SK-N-SH treated with all-trans-retinoic acid at 6 μM for 48 hours (cell line): ENCODE measurements around the gene TUBB6.

Source experiments
- ATAC-seq: fragments of 200-7000 bp; cut with Tn5 transposase; 3 replicates; pipeline ENCODE4 v1.9.1; 2020; ENCODE audit warnings: mild to moderate bottlenecking, moderate library complexity
- ARNTL ChIP-seq: fragments of 450-650 bp; formaldehyde crosslinking; IDR thresholded peaks from 2 replicates; pipeline ENCODE4 v1.5.0; 2020; ENCODE audit warnings: low read depth, mild to moderate bottlenecking, moderate library complexity, borderline replicate concordance
- BACH2 ChIP-seq: fragments of 250-450 bp; sonication (Bioruptor Pico); IDR thresholded peaks from 2 replicates; pipeline ENCODE4 v1.9.0; 2021; ENCODE audit warnings: mild to moderate bottlenecking, borderline replicate concordance
- CREB5 ChIP-seq: fragments of 250-450 bp; sonication (Bioruptor Pico); IDR thresholded peaks from 2 replicates; pipeline ENCODE4 v1.5.1; 2020; ENCODE audit warnings: low read depth, mild to moderate bottlenecking, moderate library complexity
- CSDC2 ChIP-seq: fragments of 250-450 bp; sonication (Bioruptor Pico); IDR thresholded peaks from 2 replicates; pipeline ENCODE4 v1.5.0; 2020; ENCODE audit warnings: mild to moderate bottlenecking, moderate library complexity
- CSRNP3 ChIP-seq: fragments of 250-450 bp; sonication (Bioruptor Pico); IDR thresholded peaks from 2 replicates; pipeline ENCODE4 v1.5.1; 2021; ENCODE audit warnings: mild to moderate bottlenecking, moderate library complexity
- ESRRG ChIP-seq: fragments of 250-450 bp; sonication (Bioruptor Pico); IDR thresholded peaks from 2 replicates; pipeline ENCODE4 v1.6.1; 2021; ENCODE audit warnings: mild to moderate bottlenecking
- GLIS3 ChIP-seq: fragments of 250-450 bp; sonication (Bioruptor Pico); IDR thresholded peaks from 2 replicates; pipeline ENCODE4 v1.5.0; 2020; ENCODE audit warnings: mild to moderate bottlenecking, moderate library complexity
- ISL1 ChIP-seq: fragments of 250-450 bp; sonication (Bioruptor Pico); IDR thresholded peaks from 2 replicates; pipeline ENCODE4 v2.1.2; 2022; ENCODE audit warnings: mild to moderate bottlenecking, moderate library complexity
- OSR1 ChIP-seq: fragments of 250-450 bp; sonication (Bioruptor Pico); IDR thresholded peaks from 2 replicates; pipeline ENCODE4 v1.8.0; 2022; ENCODE audit warnings: moderate library complexity, mild to moderate bottlenecking, inconsistent platforms
- PATZ1 ChIP-seq: fragments of 250-450 bp; sonication (Bioruptor Pico); IDR thresholded peaks from 2 replicates; pipeline ENCODE4 v1.8.0; 2020; ENCODE audit warnings: mild to moderate bottlenecking, moderate library complexity, borderline replicate concordance
- POU6F1 ChIP-seq: fragments of 250-450 bp; sonication (Bioruptor Pico); IDR thresholded peaks from 2 replicates; pipeline ENCODE4 v1.8.0; 2021; ENCODE audit warnings: low read depth, mild to moderate bottlenecking, moderate library complexity, borderline replicate concordance
- PPARA ChIP-seq: fragments of 250-450 bp; sonication (Bioruptor Pico); IDR thresholded peaks from 2 replicates; pipeline ENCODE4 v1.5.0; 2020; ENCODE audit warnings: mild to moderate bottlenecking, borderline replicate concordance
- RARB ChIP-seq: fragments of 250-450 bp; sonication (Bioruptor Pico); IDR thresholded peaks from 2 replicates; pipeline ENCODE4 v1.8.0; 2021; ENCODE audit warnings: mild to moderate bottlenecking, moderate library complexity
- SNAI2 ChIP-seq: fragments of 250-450 bp; sonication (Bioruptor Pico); IDR thresholded peaks from 2 replicates; pipeline ENCODE4 v1.5.0; 2020; ENCODE audit warnings: mild to moderate bottlenecking, moderate library complexity
- TCF4 ChIP-seq: fragments of 250-450 bp; sonication (Bioruptor Pico); IDR thresholded peaks from 2 replicates; pipeline ENCODE4 v1.8.0; 2021; ENCODE audit warnings: mild to moderate bottlenecking, moderate library complexity, borderline replicate concordance
- TOX ChIP-seq: fragments of 250-450 bp; sonication (Bioruptor Pico); IDR thresholded peaks from 2 replicates; pipeline ENCODE4 v1.8.0; 2021; ENCODE audit warnings: mild to moderate bottlenecking, moderate library complexity, borderline replicate concordance
- TSHZ2 ChIP-seq: fragments of 250-450 bp; sonication (Bioruptor Pico); IDR thresholded peaks from 2 replicates; pipeline ENCODE4 v1.5.0; 2020; ENCODE audit warnings: mild to moderate bottlenecking, moderate library complexity
- ZC3H10 ChIP-seq: fragments of 250-450 bp; sonication (Bioruptor Pico); IDR thresholded peaks from 2 replicates; pipeline ENCODE4 v1.5.1; 2021; ENCODE audit warnings: mild to moderate bottlenecking, moderate library complexity
- ZFP3 ChIP-seq: fragments of 250-450 bp; sonication (Bioruptor Pico); IDR thresholded peaks from 2 replicates; pipeline ENCODE4 v1.5.0; 2020; ENCODE audit warnings: mild to moderate bottlenecking, moderate library complexity
- ZNF565 ChIP-seq: fragments of 450-650 bp; formaldehyde crosslinking; conservative IDR thresholded peaks from 2 replicates; pipeline ENCODE4 v1.5.0; 2020; ENCODE audit warnings: low read depth, mild to moderate bottlenecking, moderate library complexity
- ZNF70 ChIP-seq: fragments of 450-650 bp; formaldehyde crosslinking; IDR thresholded peaks from 2 replicates; pipeline ENCODE4 v1.5.0; 2020; ENCODE audit warnings: mild to moderate bottlenecking, moderate library complexity

TUBB6 gene

GRCh38 chr18:12373116-12373770 is 65.2 kb downstream of the TUBB6 start:
- no peak for ATAC-seq
- TF ChIP-seq ISL1 (CRISPR knock-in tag) (no peak), ZC3H10 (CRISPR knock-in tag) (no peak), CSRNP3 (CRISPR knock-in tag) (no peak), BACH2 (no peak), CSDC2 (CRISPR knock-in tag) (no peak), TOX (CRISPR knock-in tag) (no peak), OSR1 (CRISPR knock-in tag) (no peak)

GRCh38 chr18:12373771-12374116 is 65.7 kb downstream of the TUBB6 start:
- TF ChIP-seq CSDC2 (CRISPR knock-in tag) (no peak), RARB (CRISPR knock-in tag) (no peak), ZC3H10 (CRISPR knock-in tag) (no peak), ISL1 (CRISPR knock-in tag) (no peak), PATZ1 (CRISPR knock-in tag) (no peak), ESRRG (CRISPR knock-in tag) (no peak), ZNF70 (CRISPR knock-in tag) (no peak), POU6F1 (CRISPR knock-in tag) (no peak), CSRNP3 (CRISPR knock-in tag) (no peak), ZFP3 (CRISPR knock-in tag) (no peak), TSHZ2 (no peak), ARNTL (no peak), PPARA (CRISPR knock-in tag) (no peak), TCF4 (CRISPR knock-in tag) (no peak), CREB5 (CRISPR knock-in tag) (no peak), ZNF565 (no peak)
- no peak for ATAC-seq

- ATAC-seq: no peak
- TF ChIP-seq PATZ1 (CRISPR knock-in tag): no peak
- TF ChIP-seq ARNTL: no peak
- TF ChIP-seq ZC3H10 (CRISPR knock-in tag): no peak
- TF ChIP-seq TOX (CRISPR knock-in tag): no peak
- no peak for TF ChIP-seq ZNF70 (CRISPR knock-in tag)
- TF ChIP-seq GLIS3 (CRISPR knock-in tag): no peak
- no peak for TF ChIP-seq CSRNP3 (CRISPR knock-in tag)
- no peak for TF ChIP-seq ZFP3 (CRISPR knock-in tag)
- no peak for TF ChIP-seq SNAI2 (CRISPR knock-in tag)
- TF ChIP-seq CSDC2 (CRISPR knock-in tag): no peak
- no peak for TF ChIP-seq OSR1 (CRISPR knock-in tag)
- no peak for TF ChIP-seq BACH2
- TF ChIP-seq CREB5 (CRISPR knock-in tag): no peak
Measured at GRCh38 chr18:12374401-12374800, 66.4 kb downstream of the TUBB6 start.
